Measurements from ENCODE around the gene ALKBH4.
"Not testable (repeated sequence)": the region's sequence is repeated elsewhere in the genome, so short reads cannot be mapped to it uniquely, and the experiment has no call there.

GRCh38 chr7:102474116-102474515, 9.5 kb upstream of the ALKBH4 start:
- not testable (repeated sequence) for TF ChIP-seq CTCF, POLR2A (IDR thresholded peaks at IDR 0.05)
